Astrocyte (in vitro differentiated cells and primary cell): ENCODE data around the gene CCR5. TPM values are rescaled to one million over a fixed set of nuclear protein-coding genes. Genes with fewer than 3 reads are reported as not detected.

Source experiments
- DNase-seq: peaks from one replicate; pipeline ENCODE4 v3.0.0-alpha.2; 2010; ENCODE audit warnings: low read depth
- FAIRE-seq: peaks from 2 replicates; lab custom pipeline; 2011; peaks lifted over from hg19 to GRCh38; lab: Jason Lieb, UNC
- H2AFZ ChIP-seq: 2 replicates; pipeline ENCODE4 v1.6.0; 2012; ENCODE audit warnings: low read depth, low read length, inconsistent platforms
- H3K27ac ChIP-seq: 2 replicates; pipeline ENCODE4 v1.5.1; 2011; ENCODE audit warnings: low read depth, low read length, inconsistent platforms
- H3K27me3 ChIP-seq: 2 replicates; pipeline ENCODE4 v1.6.0; 2011; ENCODE audit warnings: low read length, inconsistent platforms; ENCODE audit not compliant: insufficient read depth
- H3K36me3 ChIP-seq: 2 replicates; pipeline ENCODE4 v1.5.1; 2011; ENCODE audit warnings: low read length, inconsistent platforms; ENCODE audit not compliant: insufficient read depth
- H3K4me1 ChIP-seq: 2 replicates; pipeline ENCODE4 v1.5.1; 2011; ENCODE audit warnings: low read length, inconsistent platforms; ENCODE audit not compliant: insufficient read depth
- H3K4me2 ChIP-seq: 2 replicates; pipeline ENCODE4 v1.6.0; 2012; ENCODE audit warnings: low read length, inconsistent platforms
- H3K4me3 ChIP-seq: 2 replicates; pipeline ENCODE4 v1.5.1; 2011; ENCODE audit warnings: low read depth, mild to moderate bottlenecking, low read length, inconsistent platforms; ENCODE audit not compliant: insufficient read depth
- H3K79me2 ChIP-seq: 2 replicates; pipeline ENCODE4 v1.6.0; 2012; ENCODE audit warnings: mild to moderate bottlenecking, low read length, inconsistent platforms; ENCODE audit not compliant: insufficient read depth
- H3K9ac ChIP-seq: 2 replicates; pipeline ENCODE4 v1.6.0; 2012; ENCODE audit warnings: mild to moderate bottlenecking, low read length, inconsistent platforms
- H3K9me3 ChIP-seq: 2 replicates; pipeline ENCODE4 v1.5.1; 2012; ENCODE audit warnings: low read depth, mild to moderate bottlenecking, low read length, inconsistent platforms; ENCODE audit not compliant: insufficient read depth
- H4K20me1 ChIP-seq: 2 replicates; pipeline ENCODE4 v1.6.0; 2012; ENCODE audit warnings: low read length, inconsistent platforms; ENCODE audit not compliant: insufficient read depth
- H3K27ac Mint-ChIP-seq: one replicate; pipeline ENCODE4 v1.8.0; 2021; ENCODE audit warnings: mild to moderate bottlenecking, mixed read lengths; ENCODE audit not compliant: unreplicated experiment
- H3K27me3 Mint-ChIP-seq: one replicate; pipeline ENCODE4 v1.8.0; 2021; ENCODE audit warnings: low read depth, mixed read lengths; ENCODE audit not compliant: unreplicated experiment
- H3K36me3 Mint-ChIP-seq: one replicate; pipeline ENCODE4 v1.8.0; 2021; ENCODE audit warnings: low read depth, mixed read lengths; ENCODE audit not compliant: unreplicated experiment
- H3K4me1 Mint-ChIP-seq: one replicate; pipeline ENCODE4 v1.8.0; 2021; ENCODE audit warnings: low read depth, mixed read lengths; ENCODE audit not compliant: unreplicated experiment
- H3K4me3 Mint-ChIP-seq: one replicate; pipeline ENCODE4 v1.8.0; 2021; ENCODE audit warnings: mild to moderate bottlenecking, moderate library complexity, mixed read lengths; ENCODE audit not compliant: unreplicated experiment
- H3K9me3 Mint-ChIP-seq: one replicate; pipeline ENCODE4 v1.8.0; 2021; ENCODE audit warnings: mild to moderate bottlenecking, mixed read lengths; ENCODE audit not compliant: unreplicated experiment
- EZH2 ChIP-seq: IDR thresholded peaks from 2 replicates; pipeline ENCODE4 v1.6.1; 2012; ENCODE audit warnings: mild to moderate bottlenecking, low read length, inconsistent platforms; ENCODE audit not compliant: insufficient read depth
- total RNA-seq: library from RNA; stranded (reverse); gene quantifications from 2 replicates; pipeline ENCODE4 v1.2.1, GENCODE V29; 2021
- TF ChIP-seq, protein P1 (sequence below): IDR thresholded peaks from 2 replicates; pipeline ENCODE4 v1.5.1; 2011; ENCODE audit warnings: low read depth, mild to moderate bottlenecking, inconsistent platforms, low read length, moderate library complexity; ENCODE audit not compliant: insufficient read depth

CCR5 gene
- total RNA-seq, 1 donor from 2014 or later, result not detected

DNA sequence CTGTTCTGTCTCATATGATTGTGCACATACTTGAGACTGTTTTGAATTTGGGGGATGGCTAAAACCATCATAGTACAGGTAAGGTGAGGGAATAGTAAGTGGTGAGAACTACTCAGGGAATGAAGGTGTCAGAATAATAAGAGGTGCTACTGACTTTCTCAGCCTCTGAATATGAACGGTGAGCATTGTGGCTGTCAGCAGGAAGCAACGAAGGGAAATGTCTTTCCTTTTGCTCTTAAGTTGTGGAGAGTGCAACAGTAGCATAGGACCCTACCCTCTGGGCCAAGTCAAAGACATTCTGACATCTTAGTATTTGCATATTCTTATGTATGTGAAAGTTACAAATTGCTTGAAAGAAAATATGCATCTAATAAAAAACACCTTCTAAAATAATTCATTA lies 5.1 kb downstream of the CCR5 start:
- H2AFZ ChIP-seq, result no peak overlapping the region
- H3K4me2 ChIP-seq, result no peak overlapping the region
- H3K9ac ChIP-seq, result no peak overlapping the region
- no peaks in the 10 kb centered on the region for H3K79me2 ChIP-seq
- H3K36me3 ChIP-seq, result no peaks in the 10 kb centered on the region
- no peak overlapping the region for H3K4me3 ChIP-seq
- no peaks in the 10 kb centered on the region for H3K9me3 ChIP-seq
- Mint-ChIP-seq H3K27me3 (peaks cover 30% of the 10 kb centered on the region), H3K9me3 (no peaks in the 10 kb centered on the region), H3K4me3 (no peak overlapping the region), H3K27ac (no peak overlapping the region), H3K36me3 (no peaks in the 10 kb centered on the region), H3K4me1 (peaks cover 5% of the 10 kb centered on the region)
- DNase-seq (no peak), FAIRE-seq (no peak)
- no peaks in the 10 kb centered on the region for H3K4me1 ChIP-seq
- H3K27me3 ChIP-seq, result peaks cover 50% of the 10 kb centered on the region
- H3K27ac ChIP-seq, result no peak overlapping the region
- H4K20me1 ChIP-seq, result no peaks in the 10 kb centered on the region
- TF ChIP-seq EZH2, result no peak
- TF ChIP-seq, protein P1, sequence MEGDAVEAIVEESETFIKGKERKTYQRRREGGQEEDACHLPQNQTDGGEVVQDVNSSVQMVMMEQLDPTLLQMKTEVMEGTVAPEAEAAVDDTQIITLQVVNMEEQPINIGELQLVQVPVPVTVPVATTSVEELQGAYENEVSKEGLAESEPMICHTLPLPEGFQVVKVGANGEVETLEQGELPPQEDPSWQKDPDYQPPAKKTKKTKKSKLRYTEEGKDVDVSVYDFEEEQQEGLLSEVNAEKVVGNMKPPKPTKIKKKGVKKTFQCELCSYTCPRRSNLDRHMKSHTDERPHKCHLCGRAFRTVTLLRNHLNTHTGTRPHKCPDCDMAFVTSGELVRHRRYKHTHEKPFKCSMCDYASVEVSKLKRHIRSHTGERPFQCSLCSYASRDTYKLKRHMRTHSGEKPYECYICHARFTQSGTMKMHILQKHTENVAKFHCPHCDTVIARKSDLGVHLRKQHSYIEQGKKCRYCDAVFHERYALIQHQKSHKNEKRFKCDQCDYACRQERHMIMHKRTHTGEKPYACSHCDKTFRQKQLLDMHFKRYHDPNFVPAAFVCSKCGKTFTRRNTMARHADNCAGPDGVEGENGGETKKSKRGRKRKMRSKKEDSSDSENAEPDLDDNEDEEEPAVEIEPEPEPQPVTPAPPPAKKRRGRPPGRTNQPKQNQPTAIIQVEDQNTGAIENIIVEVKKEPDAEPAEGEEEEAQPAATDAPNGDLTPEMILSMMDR, result no peak

DNA sequence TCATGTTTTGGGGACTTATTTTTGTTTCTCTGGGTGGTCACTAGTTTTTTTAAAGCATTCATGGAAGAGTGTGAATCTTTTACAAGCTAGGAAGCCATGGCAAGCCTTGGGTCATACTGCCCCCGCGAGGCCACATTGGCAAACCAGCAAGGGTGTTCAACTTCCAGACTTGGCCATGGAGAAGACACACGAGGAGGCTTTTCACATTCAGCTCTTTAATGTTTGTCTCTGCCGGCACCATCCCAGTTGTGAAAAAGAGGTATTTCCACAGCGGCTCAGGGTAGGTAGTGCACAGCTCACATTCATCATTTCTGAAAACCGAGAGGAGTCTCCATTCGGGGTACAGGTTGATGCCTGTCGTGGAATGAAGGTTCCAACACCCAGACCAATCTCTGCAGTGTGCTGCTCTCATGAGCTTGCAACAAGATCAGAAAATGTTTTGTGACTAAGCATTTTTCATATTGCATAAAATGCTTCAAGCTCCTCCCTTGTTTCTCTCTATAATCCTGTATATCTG lies 7.7 kb downstream of the CCR5 start:
- no peaks in the 10 kb centered on the region for H3K9me3 ChIP-seq
- H3K4me2 ChIP-seq, result no peak overlapping the region
- H3K4me1 ChIP-seq, result no peaks in the 10 kb centered on the region
- Mint-ChIP-seq H3K27me3 (peaks cover 20% of the 10 kb centered on the region), H3K4me1 (peaks cover 4% of the 10 kb centered on the region), H3K4me3 (no peak overlapping the region), H3K36me3 (no peaks in the 10 kb centered on the region), H3K9me3 (no peaks in the 10 kb centered on the region), H3K27ac (no peak overlapping the region)
- TF ChIP-seq, protein P1, result peak; percentile 69
- TF ChIP-seq EZH2, result no peak
- no peaks in the 10 kb centered on the region for H3K36me3 ChIP-seq
- H3K27ac ChIP-seq, result no peak overlapping the region
- peaks cover 44% of the 10 kb centered on the region for H3K27me3 ChIP-seq
- no peak overlapping the region for H3K9ac ChIP-seq
- H3K79me2 ChIP-seq, result no peaks in the 10 kb centered on the region
- FAIRE-seq (no peak), DNase-seq (peak; percentile 17)
- no peak overlapping the region for H3K4me3 ChIP-seq
- H2AFZ ChIP-seq, result no peak overlapping the region
- H4K20me1 ChIP-seq, result no peaks in the 10 kb centered on the region

DNA sequence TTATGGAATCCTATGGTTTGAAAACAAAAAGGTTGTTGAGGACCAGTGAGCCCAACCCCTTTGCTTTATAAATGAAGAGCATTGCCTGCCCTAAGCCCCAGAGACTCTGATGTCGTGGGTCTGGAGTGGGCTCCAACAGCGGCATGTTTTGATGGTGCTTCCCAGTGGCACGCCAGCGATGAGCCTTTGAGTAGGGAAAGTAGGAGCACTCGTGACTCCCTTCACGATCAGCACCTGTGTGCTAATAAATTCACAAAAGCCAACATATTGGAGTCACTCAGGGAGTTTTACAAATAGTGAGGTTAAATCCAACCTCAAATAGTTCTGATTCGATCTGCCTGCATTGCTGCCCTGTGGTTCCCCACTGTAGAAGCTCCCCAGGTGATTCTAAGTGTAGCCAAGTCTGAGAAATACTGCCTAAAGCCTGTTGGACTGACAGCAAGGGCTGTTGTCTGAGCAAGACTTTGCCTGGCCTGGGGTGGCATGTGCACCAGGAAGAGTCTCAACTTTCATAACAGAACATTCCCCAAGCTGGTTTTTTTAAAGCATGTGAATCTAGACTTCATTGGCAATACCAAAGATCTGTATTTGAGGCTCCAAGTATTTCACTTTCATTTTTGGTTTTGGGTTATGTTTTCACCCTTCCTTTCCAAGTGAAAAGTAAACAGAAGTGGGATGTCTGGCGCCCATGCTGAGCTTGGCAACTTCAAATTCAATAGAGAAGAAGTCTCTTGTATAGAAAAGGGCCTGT lies 9.9 kb downstream of the CCR5 start:
- H3K27ac Mint-ChIP-seq, result no peak overlapping the region
- H3K4me3 Mint-ChIP-seq, result no peak overlapping the region
- Histone ChIP-seq H3K27me3 (peaks cover 29% of the 10 kb centered on the region), H3K4me3 (no peak overlapping the region), H2AFZ (no peak overlapping the region), H3K4me1 (no peaks in the 10 kb centered on the region), H3K4me2 (no peak overlapping the region), H4K20me1 (no peaks in the 10 kb centered on the region), H3K9me3 (no peaks in the 10 kb centered on the region), H3K36me3 (no peaks in the 10 kb centered on the region), H3K79me2 (no peaks in the 10 kb centered on the region), H3K9ac (no peak overlapping the region), H3K27ac (no peak overlapping the region)
- peaks cover 6% of the 10 kb centered on the region for H3K27me3 Mint-ChIP-seq
- TF ChIP-seq, protein P1, result no peak
- FAIRE-seq (no peak), DNase-seq (no peak)
- peaks cover 10% of the 10 kb centered on the region for H3K4me1 Mint-ChIP-seq
- no peaks in the 10 kb centered on the region for H3K9me3 Mint-ChIP-seq
- no peaks in the 10 kb centered on the region for H3K36me3 Mint-ChIP-seq
